Left forelimb (tissue), 1 donor: Measurements from ENCODE around the gene JAZF1.

Experiments used
- DNase-seq: peaks from one replicate; pipeline ENCODE4 v3.0.0-alpha.2; 2018; ENCODE audit warnings: low spot score

JAZF1 gene

GRCh38 chr7:28075674-28076358, 104.8 kb downstream of the JAZF1 start:
- no peak for DNase-seq

- no peak for DNase-seq
Measured at GRCh38 chr7:28072876-28073514, 107.6 kb downstream of the JAZF1 start.

GRCh38 chr7:28071570-28071969, 109.0 kb downstream of the JAZF1 start:
- DNase-seq: no peak

GRCh38 chr7:28070297-28071055, 110.1 kb downstream of the JAZF1 start:
- no peak for DNase-seq

GRCh38 chr7:28069807-28070206, 110.8 kb downstream of the JAZF1 start:
- DNase-seq: peak; percentile 82

- DNase-seq: no peak
Measured at GRCh38 chr7:28069388-28069787, 111.2 kb downstream of the JAZF1 start.

GRCh38 chr7:28068811-28069216, 111.8 kb downstream of the JAZF1 start:
- DNase-seq: no peak

- DNase-seq: no peak
Measured at GRCh38 chr7:28067171-28067570, 113.4 kb downstream of the JAZF1 start.

GRCh38 chr7:28065721-28066285, 114.8 kb downstream of the JAZF1 start:
- no peak for DNase-seq

- DNase-seq: no peak
Measured at GRCh38 chr7:28065308-28065707, 115.3 kb downstream of the JAZF1 start.

- no peak for DNase-seq
Measured at GRCh38 chr7:28064437-28064836, 116.2 kb downstream of the JAZF1 start.

GRCh38 chr7:28062197-28062991, 118.2 kb downstream of the JAZF1 start:
- no peak for DNase-seq

GRCh38 chr7:28061824-28062196, 118.8 kb downstream of the JAZF1 start:
- DNase-seq: no peak

- DNase-seq: no peak
Measured at GRCh38 chr7:28060371-28060950, 120.1 kb downstream of the JAZF1 start.

- no peak for DNase-seq
Measured at GRCh38 chr7:28055161-28055544, 125.4 kb downstream of the JAZF1 start.

- no peak for DNase-seq
Measured at GRCh38 chr7:28054531-28055160, 125.9 kb downstream of the JAZF1 start.

- no peak for DNase-seq
Measured at GRCh38 chr7:28052933-28053332, 127.7 kb downstream of the JAZF1 start.

- DNase-seq: no peak
Measured at GRCh38 chr7:28048694-28049093, 131.9 kb downstream of the JAZF1 start.

- DNase-seq: no peak
Measured at GRCh38 chr7:28046035-28046434, 134.6 kb downstream of the JAZF1 start.

- no peak for DNase-seq
Measured at GRCh38 chr7:28045592-28045991, 135.0 kb downstream of the JAZF1 start.

GRCh38 chr7:28044825-28045224, 135.8 kb downstream of the JAZF1 start:
- no peak for DNase-seq
